ENCODE data around the gene GUCD1.
A peak's percentile ranks its signal among the peaks of the same experiment; 100 is the strongest.
"Not testable (repeated sequence)": the region's sequence is repeated elsewhere in the genome, so short reads cannot be mapped to it uniquely, and the experiment has no call there.

The GUCD1 gene

GRCh38 chr22:24554313-24555164, at the start of gene GUCD1:
TSS of gene GUCD1 (minus strand) at chr22:24555138. CDS start at chr22:24554991, 147 bp downstream.
- peak; percentile 2 for DNase-seq

DNA sequence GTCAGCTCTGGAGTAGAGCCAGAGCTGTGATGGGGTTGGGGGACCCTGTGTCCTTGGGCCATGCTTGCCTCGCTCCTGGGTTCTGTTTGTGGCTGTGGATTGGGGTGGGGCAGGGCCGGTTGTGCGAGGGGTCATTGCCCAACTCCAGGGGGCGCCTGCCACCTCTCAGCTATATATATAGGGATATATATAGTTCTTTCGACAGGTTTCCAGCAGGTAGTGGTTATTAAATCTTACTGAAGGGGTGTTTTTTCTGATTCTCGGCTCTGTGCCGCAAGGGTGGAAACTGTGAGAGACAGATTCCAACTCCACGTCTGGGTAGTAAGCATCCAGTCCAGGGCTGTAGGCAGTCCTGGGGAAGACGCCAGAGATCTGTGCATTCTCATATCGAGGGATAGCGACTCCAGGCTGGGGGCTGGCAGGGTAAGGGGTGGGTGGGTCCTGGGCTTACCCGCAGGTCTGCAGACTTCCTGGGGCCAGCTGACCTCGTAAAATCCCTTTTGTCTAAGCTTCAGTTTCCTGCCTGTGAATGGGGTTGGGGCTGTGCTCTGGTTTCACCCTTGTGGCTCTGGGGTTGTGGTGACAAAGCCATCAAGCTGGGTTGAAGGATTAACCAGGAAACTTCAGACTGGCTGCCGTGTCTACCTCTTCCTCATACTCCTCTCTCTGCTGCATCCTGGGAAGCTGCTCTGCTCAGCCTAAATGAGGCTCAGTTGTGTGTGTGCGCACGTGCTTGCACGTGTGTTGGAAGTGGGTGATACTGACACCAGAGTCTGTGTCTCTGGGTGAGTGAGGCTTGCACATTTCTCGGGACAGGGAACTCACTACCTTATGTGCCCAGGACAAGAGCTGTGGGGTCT, 49.1 kb upstream of the GUCD1 start:
- not testable (repeated sequence) for DNase-seq

DNA sequence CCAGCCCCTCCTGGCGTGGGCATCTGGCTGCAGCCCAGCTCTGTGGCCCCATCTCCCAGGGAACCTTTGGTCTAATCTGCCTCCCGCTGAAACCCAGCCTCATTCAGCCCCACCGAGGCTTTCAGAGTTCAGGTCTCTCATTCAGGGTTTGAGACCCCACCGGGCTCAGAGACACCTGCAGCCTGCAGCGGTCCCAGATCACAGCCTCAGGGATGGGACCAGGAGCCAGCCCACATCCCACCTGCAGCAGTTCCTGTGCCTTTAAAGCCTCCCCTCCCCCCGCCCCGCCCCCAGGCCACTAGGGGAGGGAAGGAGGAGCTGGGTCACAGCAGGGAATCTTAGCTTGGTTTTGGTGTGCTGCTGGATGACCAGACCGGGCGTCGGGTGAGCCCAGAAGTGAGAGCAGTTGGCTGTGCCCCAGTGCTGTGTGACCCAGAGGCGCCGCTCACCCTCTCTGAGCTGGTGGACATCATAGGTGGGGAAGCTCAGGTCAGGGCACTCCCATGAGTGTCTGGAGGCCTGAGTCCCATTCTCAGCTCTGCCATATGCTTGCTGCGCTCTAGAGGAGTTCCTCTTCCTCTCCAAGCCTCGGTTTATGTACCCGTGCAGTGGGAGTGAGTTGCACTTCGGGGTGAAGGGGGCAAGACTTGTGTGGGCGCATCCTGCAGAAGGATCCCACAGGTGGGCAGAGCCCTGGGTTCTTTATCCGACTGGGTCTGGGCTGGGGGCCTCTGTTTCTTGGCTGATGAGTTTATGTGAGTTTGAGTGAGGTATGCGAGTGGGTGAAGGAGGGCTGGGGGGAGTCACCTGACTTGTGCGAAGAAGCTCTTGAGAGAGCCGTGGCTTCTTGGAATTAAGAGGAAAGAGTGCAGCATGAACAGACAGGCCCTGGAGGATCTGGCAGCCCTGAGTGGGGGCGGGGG, 48.2 kb upstream of the GUCD1 start, which contains the start of gene GGT1:
Gene GGT1, plus strand, starts transcription at position 347 of the 923 bp plus-strand sequence. CDS start 7,889 bp downstream, outside the sequence.
- not testable (repeated sequence) for DNase-seq

- not testable (repeated sequence) for DNase-seq
These were observed 47.3 kb upstream of the GUCD1 start for GRCh38 chr22:24602105-24602749.

- DNase-seq: no peak
These were observed 46.5 kb upstream of the GUCD1 start for GRCh38 chr22:24601217-24602104.

DNA sequence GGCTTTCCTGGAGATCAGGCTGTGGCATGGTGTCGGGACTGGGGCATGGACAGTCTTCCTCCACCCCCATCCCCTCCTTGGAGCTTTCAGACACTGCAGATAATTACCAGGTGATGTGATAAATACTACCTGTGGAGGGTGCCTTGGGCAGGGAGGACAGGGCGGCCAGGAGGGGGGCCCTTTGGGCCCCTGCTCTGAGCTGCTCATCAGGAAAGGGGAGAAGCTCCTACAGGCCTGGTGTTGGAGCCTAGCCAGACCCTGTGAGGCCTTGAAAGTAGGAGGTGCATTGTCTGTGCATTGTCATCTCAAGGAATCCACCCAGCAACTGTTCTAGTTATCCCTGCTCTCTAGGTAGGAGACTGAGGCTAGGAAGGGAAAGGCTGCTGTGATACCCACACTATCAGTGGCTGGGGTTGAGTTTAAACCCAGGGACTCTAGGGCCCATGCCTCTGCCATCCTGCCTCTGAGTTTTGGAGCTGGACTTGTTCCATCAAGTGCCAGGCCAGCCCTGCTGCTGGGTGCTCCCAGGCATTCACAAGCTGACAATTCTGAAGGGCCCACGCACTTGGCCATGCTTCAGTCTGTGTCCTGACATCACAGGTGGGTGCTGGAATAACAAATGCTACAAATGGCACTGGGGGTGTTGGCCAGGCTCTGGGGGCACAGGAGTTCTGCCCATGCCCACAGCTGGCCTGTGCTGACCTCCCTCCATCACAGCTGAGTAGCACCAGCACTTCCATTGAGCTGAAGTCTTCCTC, 45.2 kb upstream of the GUCD1 start:
- DNase-seq: not testable (repeated sequence)

GRCh38 chr22:24599514-24599913, 44.6 kb upstream of the GUCD1 start:
- DNase-seq: no peak

DNA sequence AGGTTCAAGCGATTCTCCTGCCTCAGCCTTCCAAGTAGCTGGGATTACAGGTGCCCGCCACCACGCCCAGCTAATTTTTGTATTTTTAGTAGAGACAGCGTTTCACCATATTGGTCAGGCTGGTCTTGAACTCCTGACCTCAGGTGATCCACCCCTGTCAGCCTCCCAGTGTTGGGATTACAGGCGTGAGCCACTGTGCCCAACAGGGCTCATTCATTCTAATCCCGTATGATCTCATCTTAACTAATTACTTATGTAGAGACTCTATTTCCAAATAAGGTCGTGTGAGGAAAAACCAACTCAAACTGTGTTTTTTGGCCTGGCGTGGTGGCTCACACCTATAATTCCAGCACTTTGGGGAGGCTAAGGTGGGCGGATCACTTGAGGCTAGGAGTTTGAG, 42.1 kb upstream of the GUCD1 start:
- DNase-seq: not testable (repeated sequence)

DNA sequence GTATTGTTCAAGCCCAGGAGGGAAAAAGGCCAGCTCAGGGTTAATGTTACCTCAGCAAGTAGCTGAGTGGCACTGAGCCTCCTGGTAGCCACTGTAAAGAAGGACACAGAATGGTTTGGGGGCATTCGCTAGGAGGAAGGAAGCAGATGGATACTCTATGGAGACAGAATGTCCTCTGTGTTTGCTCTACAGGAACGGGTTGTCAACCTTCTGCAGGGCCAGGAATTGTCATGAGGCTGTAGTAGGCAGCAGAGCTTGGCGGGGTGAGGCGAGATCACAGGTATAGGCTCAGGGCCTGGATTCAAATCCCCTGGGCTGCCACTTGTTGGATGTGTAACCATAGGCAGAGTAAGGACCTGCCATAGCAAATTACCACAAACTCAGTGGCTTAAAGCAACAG, 40.9 kb upstream of the GUCD1 start:
- no peak for DNase-seq

GRCh38 chr22:24595228-24595627, 40.3 kb upstream of the GUCD1 start:
- DNase-seq: no peak

DNA sequence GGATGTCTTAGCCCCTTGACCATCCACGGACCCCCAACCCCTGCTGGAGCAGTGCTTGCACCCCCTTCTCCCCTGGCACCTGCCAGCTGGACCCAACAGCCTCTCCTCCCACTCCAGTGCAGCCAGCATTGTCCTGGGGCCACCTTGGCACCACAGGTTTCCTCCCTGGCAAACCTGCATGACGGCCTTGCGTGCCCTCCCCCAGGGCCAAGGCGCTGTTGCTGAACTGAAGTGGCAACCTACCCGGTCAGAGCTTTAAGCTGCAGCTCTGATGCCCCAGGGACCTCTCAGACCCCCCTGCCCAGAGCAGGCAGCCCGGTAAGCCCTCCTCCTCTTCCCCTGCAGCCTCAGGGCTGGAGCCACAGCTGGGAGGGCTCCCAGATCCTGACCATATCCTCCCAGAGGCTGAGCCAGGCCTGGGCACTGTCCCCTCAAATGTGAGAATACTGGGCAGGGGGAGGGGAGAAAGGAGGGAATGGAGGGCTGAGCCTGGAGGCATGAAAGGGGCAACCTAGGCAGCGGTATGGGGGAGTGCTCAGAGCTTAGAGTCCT, 39.7 kb upstream of the GUCD1 start:
- DNase-seq: no peak

GRCh38 chr22:24593836-24594568, 39.1 kb upstream of the GUCD1 start:
- DNase-seq: no peak

DNA sequence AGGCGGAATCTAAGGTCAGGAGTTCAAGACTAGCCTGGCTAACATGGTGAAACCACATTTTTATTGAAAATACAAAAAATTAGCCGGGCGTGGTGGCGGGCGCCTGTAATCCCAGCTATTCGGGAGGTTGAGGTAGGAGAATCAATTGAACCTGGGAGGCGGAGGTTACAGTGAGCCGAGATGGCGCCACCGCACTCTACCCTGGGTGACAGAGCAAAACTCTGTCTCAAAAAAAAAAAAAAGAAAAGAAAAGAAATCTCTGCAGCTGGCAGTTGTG, 38.6 kb upstream of the GUCD1 start:
- not testable (repeated sequence) for DNase-seq

DNA sequence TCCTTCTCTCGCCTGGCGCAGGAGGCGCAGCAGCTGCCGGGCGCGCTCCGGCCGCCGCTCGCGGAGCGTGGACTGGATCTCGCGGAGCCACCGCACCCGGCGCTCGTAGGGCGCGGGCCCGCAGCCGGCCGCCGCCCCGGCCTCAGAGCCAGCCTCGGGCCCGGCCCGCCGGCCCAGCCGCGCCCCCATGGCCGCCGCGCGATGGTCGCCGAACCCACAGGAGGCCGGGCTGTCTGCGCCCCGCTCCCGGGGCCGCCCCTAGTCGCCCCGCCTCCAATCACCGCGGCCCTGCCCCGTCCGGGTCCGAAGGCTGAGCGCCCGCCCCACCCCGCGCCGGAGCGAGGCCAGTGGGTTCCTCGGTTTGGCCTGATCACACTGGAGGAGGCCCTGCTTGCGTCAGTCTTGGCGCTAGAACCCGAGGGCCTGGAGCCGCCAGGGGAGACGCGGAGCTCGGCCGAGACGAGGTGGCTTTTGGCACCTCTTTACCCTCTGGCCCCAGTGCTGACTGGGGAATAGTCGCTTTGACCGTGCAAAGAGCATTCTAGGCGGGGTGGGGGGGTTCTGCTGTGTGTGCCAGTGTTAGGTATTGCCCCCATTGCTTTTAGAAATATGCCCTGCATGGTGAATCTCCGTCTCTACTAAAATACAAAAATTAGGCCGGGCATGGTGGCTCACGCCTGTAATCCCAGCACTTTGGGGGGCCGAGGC, 38.1 kb upstream of the GUCD1 start, which contains the start of gene LRRC75B:
Gene LRRC75B, minus strand, starts transcription at position 223 of the 708 bp plus-strand sequence. Its CDS starts 34 bp downstream, at position 189.
- DNase-seq: no peak

DNA sequence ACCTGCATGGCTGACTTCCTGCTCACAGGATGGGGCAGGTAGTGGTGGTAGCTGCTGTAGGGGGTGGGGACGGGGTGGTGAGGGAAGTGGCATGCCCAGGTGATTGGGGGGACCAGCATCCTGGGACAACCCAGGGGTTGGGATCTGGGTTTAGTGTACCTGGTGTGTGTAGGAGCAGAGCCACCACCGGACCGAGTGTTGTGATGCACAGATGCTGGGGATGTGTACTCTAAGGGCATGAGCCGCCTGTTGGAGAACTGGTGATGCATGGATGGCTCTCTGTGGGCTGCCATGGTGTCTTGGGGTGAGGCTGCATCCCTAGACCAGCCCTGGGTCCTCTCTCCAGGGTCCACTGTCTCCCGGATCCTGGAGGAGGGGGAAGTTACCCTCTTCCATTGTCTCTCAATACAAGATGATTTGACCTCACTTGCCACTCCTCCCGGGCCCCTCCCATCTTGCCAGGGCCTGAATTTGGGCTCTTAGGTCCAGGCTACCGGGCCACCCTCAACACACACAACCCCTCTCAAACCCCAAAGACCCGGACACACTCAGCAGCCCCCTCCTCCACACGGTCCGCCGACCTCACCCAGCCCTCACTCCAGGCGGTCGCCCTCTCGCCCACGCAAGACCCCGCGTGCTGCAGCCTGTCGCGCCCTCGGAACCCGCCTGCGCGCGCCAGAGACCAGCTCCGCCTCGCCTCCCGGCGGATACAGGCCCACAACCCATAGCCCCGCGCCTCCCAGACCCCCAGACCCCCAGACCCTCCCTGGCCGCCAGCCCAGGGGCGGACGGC, 37.3 kb upstream of the GUCD1 start:
- DNase-seq: no peak

DNA sequence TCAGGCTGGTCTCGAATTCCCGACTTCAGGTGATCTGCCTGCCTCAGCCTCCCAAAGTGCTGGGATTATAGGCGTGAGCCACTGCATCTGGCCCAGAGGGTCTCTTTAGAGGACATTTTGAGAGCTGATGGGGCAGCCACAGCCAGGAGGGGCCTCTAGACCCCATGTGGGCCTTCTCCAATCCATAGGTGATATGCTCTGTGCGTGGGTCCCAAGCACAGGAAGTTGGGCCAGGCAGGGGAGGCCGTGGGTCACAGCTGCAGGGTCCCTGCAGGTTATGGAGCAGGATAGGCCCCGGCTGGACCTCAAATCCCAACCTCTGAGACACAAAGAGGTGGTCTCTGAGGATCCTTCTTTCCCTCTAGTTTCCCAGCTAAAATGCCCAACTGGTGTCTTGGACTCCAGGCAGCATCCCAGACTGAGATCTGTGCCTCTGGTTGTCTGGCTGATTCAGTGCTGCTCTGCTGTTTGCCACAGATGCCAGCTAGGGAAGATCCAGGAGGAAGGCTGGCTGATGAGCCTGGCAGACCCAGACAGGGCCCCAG, 36.4 kb upstream of the GUCD1 start:
- no peak for DNase-seq

- DNase-seq: no peak
These were observed 35.7 kb upstream of the GUCD1 start for GRCh38 chr22:24590596-24591173.

Data from activated effector memory CD4-positive, alpha-beta T cell treated with Interleukin-2 at 50 U/mL for 16 hours (primary cell).